Measurements from ENCODE around the gene SVEP1.
"Not testable (repeated sequence)": the region's sequence is repeated elsewhere in the genome, so short reads cannot be mapped to it uniquely, and the experiment has no call there.

Gene SVEP1

DNA sequence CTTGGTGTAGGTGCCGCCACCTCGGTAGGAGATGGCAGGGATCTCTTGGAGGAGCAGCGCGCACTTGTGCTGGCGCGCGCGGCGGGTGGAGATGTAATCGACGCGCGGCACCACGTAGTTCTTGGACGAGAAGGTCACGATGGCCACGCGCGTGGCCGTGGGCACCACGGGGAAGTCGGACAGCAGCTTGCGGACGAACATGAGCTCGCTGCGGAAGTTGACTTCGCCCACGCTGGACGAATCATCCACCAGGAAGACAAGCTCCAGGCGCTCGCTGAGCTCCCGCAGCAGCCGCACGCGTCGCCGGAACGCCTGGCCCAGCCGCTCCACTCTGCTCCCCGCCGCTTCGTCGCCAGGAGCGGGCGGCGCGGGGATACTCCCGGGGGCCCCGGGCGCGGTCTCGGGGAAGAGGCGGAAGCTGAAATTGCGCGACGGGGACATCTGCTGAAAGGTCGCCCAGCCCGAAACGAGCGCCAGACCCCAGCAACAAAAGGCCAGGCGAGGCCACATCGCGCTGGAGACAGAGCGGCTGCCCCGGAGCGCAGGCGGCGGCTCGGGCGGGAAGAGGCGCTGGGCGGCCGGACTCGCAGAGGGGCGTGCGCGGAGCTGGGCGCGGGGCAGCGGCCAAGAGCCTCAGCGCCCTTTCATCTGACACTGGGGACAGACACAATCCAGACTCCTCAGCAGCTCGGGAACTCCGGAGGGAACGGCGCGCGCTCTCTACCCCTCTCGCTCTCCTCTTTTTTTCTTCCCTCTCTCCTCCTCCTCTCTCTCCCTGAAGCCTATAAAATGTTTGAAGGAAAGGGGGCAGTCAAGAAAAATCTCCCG lies at the start of gene SVEP1:
TSS of gene SVEP1 (minus strand) at position 708 of the 828 bp plus-strand sequence. CDS start at position 510, 198 bp downstream.
- peak; percentile 37 for DNase-seq

DNA sequence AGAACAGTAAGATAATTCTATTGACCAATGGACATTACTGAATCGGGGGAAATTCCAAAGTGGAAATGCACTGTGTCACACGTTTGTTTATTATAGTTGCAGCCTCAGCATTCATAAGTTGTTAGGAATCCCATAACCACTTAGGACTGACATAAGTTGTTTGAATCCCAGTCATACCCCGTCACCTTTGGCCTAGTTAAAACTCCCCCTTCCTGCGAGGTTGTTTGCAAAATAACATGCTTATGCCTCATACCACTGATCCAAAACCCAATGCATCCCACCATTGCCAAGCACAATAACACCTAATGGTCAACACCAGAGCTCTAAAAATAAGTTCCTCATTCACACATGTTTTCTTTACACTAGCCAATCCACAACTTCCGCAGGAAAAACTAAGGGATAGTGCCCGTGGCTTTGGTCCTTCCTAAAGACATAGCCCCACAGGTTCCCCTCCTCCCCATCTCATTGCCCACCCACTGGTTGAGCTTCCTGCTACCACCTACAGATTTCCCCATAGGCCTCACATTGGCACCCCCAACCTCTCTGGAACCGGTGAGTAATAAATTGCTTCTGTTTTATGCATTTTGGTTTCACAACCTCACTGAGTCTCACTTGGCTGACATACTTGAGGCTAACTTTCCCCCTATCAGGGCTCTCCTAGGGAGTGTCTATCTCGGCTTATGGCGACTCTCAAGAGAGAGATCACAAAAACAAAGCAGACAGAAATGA lies 46.7 kb upstream of the SVEP1 start:
- DNase-seq: no peak

DNA sequence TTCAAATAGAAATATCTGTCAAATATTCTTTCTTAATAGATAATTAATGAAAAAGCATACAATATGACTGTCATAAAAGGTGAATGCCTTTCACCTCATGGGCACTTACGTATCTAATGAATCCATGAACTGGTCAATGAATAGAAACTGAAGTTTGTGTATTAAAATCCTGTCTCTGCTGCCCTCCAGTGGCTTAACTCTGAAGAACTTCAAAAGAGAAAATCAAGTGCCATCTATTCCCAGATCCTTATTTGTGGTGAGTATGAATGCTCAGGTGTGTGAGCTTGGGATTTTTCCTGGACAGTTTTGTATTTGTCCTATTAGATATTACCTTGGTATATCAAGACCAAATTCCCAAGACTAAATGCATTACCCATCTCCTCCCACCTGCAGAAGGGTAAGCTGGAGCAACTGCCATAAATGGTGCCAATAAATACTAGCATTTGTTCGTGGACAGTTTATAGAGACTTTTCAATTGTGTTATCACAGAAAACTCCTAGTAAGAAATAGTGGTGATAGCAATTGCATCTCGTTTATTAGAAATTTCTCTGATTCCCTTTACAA lies 44.0 kb upstream of the SVEP1 start:
- peak; percentile 76 for DNase-seq

DNA sequence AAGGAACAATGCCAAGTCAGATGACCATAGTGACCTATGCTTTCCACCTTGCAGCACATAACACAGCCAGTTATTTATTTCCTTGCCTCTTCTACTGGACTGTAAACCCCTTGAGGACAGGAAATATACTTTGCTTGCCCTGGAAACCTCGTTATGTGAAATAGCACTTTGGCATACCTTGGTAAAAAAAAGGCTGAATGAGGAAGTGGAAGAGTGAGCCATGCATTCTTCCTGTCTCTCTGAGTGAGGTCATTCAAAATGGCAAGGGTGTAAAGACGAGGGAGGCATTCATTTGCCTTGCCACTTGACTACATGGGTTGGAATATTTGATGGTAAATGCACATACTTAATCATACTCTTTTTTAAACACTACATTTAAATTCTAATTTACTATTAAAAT lies 42.8 kb upstream of the SVEP1 start:
- DNase-seq: no peak

DNA sequence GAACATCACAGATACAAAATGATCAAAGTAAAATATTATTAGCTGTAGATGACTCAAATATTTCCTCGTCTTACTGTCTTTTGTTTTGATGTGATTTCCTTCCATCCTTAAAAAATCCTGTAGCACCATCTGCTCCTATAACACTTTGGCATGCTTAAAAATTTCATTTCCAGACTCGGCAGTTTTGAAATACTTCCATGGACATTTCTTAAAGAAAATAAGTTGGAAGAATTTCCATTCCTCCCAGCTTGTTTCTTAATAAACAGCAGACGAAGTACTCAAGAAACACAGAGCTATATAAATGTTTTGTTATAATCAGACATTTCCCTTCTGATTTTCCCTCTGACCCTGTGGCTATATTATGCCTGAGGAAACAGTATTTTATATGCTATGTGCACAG lies 41.2 kb upstream of the SVEP1 start:
- peak; percentile 12 for DNase-seq

DNA sequence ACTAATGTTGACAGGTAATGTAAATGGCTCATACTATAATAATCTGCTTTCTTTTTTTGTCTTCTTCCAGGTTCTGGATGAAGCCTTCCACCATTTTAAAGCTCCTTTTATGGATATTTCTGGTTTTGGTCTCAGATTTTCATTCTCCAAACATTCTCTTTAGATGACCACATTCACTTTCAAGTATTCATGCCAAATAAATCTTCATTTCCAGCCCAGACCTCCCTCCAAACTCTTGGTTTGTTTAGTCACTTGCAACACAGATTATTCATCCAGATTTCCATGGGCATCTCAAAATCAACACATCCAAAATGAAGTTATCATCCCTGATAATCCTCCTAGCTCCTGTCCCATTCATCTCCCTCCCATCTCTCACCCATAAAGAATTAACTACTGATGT lies 40.3 kb upstream of the SVEP1 start:
- no peak for DNase-seq

DNA sequence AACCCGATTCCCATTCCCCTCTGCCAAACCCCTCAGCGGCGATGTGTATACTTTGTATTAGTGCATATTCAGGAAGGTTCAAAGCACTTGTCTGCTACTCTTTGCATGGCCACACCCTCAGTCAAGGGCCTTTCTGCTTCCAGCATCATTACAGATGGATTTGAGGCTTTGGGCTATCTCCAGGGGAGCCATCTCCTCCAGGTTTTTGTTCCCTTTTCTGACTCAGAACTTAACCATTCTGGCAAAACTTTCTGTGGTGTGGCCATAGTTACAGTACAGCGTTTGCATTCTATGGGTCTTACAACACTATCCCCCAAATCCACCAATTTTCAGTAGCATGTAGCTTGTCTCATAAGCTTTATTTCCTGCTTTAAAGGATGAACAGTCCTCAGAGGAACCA lies 36.0 kb upstream of the SVEP1 start:
- DNase-seq: no peak

DNA sequence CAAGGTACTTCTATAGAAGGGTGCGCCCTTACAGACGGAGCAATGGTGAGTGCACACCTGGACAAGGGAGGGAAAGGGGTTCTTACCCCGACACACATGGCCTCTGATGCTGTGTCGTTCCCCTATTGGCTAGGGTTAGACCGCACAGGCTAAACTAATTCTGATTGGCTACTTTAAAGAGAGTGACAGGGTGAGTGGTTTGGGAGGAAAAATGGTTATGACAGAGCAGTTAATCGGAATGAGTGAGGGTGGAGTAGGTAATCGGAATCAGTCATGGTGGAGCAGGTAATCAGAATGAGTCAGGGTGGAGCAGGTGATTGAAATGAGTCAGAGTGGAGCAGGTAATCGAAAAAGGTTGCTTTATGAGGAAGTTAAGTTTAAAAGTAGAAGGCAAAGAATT lies 35.0 kb upstream of the SVEP1 start:
- not testable (repeated sequence) for DNase-seq

DNA sequence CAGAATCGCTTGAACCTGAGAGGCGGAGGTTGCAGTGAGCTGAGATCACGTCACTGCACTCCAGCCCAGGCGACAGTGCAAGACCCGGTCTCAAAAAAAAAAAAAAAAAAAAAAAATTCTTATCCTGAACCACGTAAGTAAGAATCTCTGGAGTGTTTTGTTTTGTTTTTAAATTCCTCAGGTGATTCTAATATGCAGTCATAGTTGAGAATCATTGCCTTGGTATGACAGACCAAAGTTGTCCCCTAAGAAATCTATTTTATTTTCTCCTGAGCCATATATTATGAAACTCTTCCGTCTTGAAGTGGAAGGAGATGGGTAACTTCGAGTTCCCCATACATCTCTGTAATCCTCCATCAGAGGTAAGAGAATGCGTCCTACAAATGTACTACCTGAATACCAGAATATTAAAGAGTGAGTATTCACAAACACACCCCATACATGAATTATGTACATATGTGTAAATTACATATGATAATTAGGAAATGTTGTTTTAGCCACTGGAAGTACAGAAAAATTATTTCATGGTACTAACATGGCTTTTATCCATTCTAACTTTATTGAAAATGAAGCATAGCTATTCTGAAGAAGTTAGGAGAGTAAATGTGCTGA lies 26.7 kb upstream of the SVEP1 start:
- no peak for DNase-seq

DNA sequence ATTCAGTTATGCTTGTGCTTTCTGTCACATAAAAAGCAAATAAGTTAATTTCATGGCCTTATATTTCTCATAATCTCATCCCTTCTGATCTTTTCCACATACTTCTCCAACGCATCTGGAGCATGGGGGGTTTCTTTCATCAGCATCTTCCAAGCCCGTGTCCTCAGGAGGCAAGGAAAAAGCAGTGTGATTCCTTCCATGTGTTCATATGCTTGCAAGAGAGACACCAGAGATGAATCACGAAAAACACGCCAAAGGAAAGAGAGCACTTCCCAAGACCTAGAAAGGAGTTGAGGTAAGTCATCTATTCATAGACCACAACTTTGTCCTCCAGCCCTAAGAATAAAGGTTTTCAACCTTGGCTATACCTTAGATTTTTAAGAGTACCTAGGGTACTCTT lies 26.0 kb upstream of the SVEP1 start:
- no peak for DNase-seq

DNA sequence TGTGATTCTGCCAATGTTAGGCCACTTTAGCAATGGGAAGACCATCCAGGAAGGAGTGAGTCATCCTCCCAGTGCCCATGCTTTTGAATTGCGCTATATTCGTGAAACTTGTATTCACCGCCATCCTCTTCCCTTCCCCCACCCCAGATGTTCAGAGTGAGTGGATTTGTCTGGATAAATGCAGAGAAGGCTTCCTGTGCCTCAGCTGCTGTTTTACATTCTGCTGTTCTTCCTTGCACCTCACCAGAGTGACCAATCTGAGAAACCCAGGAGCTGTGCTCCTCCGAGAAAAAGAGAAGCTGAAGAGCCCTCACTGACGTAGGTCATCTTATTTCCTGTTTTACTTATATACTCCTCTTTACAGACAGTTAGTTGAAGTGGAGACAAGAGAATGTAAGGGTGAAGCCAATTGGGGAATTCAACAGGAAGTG lies 24.6 kb upstream of the SVEP1 start:
- peak; percentile 17 for DNase-seq

DNA sequence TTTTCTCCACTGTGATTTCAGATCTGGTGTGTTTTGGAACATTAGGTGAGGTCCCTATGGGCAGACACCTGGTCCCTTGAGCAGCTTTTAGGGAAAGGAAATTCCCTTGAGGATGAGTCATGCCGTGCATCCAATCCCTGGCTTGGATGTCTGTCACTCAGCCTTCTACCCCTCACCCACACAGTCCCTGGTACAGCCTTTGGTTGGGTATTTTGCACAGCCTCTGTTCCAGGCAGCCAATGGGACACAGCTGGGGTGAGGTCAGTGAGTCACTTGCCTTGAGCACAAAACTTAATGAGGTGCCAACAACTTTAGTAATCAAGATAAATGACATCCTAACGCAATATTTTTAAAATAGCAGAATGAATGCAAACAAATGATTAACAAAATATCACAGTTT lies 22.7 kb upstream of the SVEP1 start:
- DNase-seq: peak; percentile 83

DNA sequence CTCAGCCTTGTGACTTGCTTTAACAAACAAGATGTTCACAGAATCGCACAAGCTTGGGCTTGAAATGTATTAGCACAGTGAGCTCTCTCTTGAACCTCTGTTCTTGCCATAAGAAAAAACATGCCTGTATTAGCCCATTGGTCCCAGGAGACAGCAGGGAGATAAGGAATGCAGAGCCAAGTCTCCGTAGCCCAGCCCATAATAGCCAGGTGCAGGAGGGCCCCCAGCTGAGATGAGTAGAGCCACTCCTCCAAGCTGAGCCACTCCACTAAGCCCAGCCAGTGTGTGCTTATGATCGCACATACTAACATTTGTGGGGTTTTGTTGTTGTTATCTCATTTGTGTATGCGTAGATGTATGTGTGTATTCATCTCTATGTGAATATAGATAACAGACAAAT lies 21.6 kb upstream of the SVEP1 start:
- DNase-seq: peak; percentile 94

DNA sequence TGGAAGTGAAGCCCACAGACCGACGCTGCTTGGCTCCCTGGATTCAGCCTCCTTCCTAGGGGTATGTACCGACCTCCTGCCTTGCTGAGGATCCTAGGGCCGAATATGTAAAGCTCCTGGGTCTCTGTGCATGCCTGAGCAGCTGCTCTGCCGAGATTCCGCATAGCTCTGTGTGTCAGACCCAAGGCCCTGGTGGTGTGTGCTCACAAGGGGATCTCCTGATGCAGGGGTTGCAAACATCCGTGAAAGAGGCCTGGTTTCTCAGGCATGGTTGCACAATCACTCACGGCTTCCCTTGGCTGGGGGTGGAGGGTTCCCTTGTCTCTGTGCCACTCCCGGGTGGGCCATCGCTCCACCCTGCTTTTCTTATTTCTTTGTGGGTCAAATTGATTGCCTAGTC lies 19.9 kb upstream of the SVEP1 start:
- no peak for DNase-seq

DNA sequence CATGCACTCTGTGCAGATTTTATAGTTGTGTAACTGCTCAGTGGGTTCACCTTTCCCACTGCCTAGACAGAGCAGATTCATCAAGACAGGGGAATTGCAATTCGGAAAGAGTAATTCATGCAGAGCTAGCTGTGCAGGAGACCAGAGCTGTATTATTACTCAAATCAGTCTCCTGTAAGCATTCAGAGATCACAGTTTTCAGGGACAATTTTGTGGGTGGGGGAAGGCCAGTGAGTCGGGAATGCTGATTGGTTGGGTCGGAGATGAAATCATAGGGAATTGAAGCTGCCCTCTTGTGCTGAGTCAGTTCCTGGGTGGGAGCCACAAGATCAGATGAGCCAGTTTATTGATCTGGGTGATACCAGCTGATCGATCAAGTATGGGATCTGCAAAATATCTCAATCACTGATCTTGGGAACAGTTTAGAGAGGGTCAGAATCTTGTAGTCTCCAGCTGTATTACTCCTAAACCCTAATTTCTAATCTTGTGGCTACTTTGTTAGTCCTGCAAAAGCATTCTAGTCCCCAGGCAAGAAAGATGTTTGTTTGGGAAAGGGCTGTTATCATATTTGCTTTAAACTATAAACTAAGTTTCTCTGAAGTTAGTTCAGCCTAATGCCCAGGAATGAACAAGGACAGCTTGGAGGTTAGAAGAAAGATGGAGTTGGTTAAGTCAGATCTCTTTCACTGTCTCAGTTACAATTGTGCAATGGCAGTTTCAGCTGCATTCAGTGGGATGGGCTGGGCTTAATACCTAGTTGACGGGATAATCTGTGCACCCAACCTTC lies 12.7 kb upstream of the SVEP1 start:
- DNase-seq: no peak

DNA sequence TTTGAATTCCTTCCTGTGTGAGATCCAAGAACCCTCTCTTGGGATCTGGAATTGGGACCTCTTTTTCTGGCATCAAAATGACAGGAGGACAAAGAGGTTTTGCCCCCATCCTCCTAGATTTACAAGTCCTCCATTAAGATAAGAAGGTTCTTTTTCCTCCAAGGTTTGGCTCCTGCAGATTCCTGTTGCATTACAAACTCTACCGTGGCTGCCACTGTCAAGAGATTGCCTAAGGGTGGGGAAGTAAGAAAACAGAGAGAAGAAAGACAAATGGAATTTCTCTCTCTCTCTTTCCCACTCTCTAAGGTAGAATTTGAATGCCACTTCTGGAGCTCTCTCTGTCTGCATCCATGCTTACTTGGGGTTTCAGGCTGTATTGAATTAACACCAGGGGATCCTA lies 12.0 kb upstream of the SVEP1 start:
- no peak for DNase-seq

DNA sequence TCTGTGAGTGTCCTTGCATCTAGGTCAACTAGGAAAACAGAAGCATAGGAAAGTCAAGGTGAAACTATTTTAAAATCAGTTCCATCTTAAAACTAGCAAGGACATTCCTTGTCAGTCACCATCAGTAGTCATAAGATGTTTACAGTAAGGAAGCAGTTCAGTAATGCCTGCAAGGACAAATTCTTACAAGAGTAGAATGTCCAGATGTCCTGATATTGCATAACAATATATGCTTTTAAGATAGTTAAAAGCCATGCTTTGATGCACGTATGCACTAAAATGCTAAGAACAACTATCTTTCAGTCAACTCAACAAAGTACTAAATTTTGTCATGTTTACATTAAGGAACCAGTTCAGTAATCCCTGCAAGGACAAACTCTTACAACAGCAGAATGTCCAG lies 11.3 kb upstream of the SVEP1 start:
- no peak for DNase-seq

DNA sequence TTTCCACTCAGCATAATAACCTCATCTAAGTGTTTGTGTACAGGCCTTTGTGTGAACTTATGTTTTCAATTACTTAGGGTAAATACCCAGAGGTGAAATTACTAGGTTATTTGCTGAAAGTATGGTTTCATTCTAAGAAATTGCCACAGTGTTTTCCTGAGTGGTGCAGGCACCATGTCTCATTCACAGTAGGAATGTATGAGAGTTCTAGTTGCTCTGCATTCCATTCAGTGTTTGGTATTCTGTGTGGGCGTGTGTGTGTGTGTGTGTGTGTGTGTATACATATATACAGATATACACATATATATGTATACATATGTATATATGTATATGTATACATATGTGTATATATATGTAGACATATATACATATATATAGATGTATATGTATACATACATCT lies 8.8 kb upstream of the SVEP1 start:
- no peak for DNase-seq

DNA sequence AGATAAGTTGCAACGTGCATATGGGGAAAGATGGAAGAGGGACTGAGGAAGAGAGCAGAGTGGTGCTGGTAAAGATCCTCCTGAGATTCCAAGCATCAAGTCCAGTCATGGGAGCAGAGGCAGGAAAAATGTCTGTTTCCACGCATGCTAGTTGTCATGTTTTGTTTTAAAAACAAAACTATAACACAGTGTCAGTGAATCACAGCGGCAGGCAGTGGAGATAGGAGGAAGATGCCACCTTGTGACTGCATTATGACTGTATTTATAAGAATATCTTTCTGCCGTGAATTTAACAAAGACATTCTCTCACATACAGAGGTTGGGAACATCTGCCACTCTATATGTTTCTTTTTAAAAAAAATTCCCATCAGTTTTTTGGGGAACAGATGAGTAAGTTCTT lies 3.7 kb upstream of the SVEP1 start:
- DNase-seq: no peak

DNA sequence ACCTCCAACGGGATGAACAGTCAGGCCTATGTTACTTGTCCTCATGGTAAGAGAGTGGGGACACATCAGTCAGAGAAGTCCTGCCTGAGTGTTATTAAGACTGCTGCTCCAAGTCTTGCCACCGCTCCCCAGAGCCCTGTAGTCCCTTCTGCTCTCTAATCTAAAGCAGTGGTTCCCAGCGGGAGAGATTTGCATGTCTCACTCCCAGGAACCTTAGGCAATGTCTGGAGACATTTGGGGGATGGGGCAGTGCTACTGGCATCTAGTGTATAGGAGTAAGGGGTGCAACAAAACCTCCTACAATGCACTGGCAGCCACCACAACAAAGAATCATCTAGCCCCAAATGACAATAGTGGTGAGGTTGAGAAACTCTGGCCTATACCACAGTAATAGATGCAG lies 2.6 kb upstream of the SVEP1 start:
- no peak for DNase-seq

DNA sequence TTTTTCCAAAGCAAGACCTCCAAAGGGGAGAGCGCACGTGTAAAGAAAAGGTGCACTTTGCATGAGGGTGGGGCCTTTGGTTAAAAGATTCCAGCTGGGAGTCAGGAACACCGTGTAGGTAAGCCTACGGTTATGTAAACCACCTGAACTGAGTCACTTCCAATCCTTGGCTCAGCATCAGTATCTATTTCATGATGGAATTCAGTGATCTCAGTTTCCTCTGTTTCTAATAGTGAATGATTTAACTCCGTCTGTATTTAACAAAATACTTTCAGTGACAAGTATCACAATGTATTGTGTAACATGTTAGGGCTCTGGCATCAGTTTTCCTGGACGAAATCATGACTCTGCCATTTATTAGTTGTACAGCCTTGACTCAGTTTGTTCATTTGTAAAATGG lies 1.3 kb upstream of the SVEP1 start:
- no peak for DNase-seq

DNA sequence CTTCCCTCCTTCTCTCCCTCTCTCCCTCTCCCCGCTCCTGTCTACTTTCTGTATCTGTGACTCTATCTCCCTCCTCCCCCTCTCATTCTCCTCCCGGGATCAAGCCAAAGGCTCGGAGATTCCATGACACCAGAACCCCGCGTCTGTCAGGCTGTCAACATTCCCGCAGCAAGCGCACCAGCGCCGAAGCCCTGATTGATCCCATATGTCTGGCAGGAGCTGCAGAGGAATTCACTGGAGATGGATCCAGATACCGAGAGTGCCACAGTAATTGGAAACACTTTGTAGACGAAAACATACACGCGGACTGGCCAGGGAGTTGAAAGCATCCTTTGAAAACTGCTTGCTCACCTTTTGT lies 300 bp upstream of the SVEP1 start:
- peak; percentile 50 for DNase-seq

DNA sequence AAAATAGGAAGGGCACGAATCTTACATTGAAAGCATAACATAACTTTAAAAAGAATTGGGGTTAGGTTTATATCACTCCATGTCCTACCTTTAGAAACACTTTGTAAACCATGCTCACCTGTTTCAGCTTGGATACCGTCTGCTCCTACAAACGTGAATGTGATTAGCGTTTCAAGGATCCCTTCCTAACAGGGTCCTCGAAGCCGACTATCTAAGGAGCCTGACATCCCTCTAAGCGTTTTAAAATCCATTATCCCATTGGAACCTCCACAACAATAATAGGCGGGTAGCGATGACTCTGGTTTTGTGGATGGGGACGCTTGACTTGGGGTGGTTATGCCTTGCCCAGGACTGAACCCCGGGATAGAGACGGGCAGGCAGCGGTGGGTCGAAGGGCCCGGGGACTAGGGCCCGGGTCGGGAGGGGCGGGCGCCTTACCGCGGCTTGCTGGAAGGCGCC lies 937 bp downstream of the SVEP1 start:
- peak; percentile 20 for DNase-seq
